Measurements from ENCODE around the gene CA9.
A peak's percentile ranks its signal among the peaks of the same experiment; 100 is the strongest.

Gene CA9

GRCh38 chr9:35710818-35711500 lies 37.2 kb downstream of the CA9 start:
- DNase-seq (ENCODE audit: low read depth, low spot score), result no peak
- no peak overlapping the region for H3K4me3 ChIP-seq (ENCODE audit: low read length)

GRCh38 chr9:35711501-35712428 lies 38.0 kb downstream of the CA9 start:
- no peak for DNase-seq (ENCODE audit: low read depth, low spot score)
- H3K4me3 ChIP-seq (ENCODE audit: low read length), result no peak overlapping the region

GRCh38 chr9:35712762-35713400 lies 39.2 kb downstream of the CA9 start:
- no peak for DNase-seq (ENCODE audit: low read depth, low spot score)
- H3K4me3 ChIP-seq (ENCODE audit: low read length), result no peak overlapping the region

GRCh38 chr9:35713578-35713977 lies 39.9 kb downstream of the CA9 start:
- no peak for DNase-seq (ENCODE audit: low read depth, low spot score)
- no peak overlapping the region for H3K4me3 ChIP-seq (ENCODE audit: low read length)

- no peak overlapping the region for H3K4me3 ChIP-seq (ENCODE audit: low read length)
- no peak for DNase-seq (ENCODE audit: low read depth, low spot score)
Measured at GRCh38 chr9:35714123-35714522, 40.4 kb downstream of the CA9 start.

- no peak for DNase-seq (ENCODE audit: low read depth, low spot score)
- H3K4me3 ChIP-seq (ENCODE audit: low read length), result no peak overlapping the region
Measured at GRCh38 chr9:35714579-35715252, 41.0 kb downstream of the CA9 start.

- no peak for DNase-seq (ENCODE audit: low read depth, low spot score)
- no peak overlapping the region for H3K4me3 ChIP-seq (ENCODE audit: low read length)
Measured at GRCh38 chr9:35716230-35716629, 42.5 kb downstream of the CA9 start.

GRCh38 chr9:35717132-35717870 lies 43.6 kb downstream of the CA9 start:
- DNase-seq (ENCODE audit: low read depth, low spot score), result no peak
- H3K4me3 ChIP-seq (ENCODE audit: low read length), result no peak overlapping the region

- DNase-seq (ENCODE audit: low read depth, low spot score), result no peak
Measured at GRCh38 chr9:35718721-35719511, 45.2 kb downstream of the CA9 start.

GRCh38 chr9:35719546-35719945 lies 45.8 kb downstream of the CA9 start:
- no peak overlapping the region for H3K4me3 ChIP-seq (ENCODE audit: low read length)
- no peak for DNase-seq (ENCODE audit: low read depth, low spot score)

More at GRCh38 chr9:35718721-35719511, 45.2 kb downstream of the CA9 start:
- H3K4me3 ChIP-seq (ENCODE audit: low read length), result no peak overlapping the region

- no peak for DNase-seq (ENCODE audit: low read depth, low spot score)
- H3K4me3 ChIP-seq (ENCODE audit: low read length), result no peak overlapping the region
Measured at GRCh38 chr9:35723426-35723825, 49.7 kb downstream of the CA9 start.

GRCh38 chr9:35723908-35724307 lies 50.2 kb downstream of the CA9 start:
- no peak for DNase-seq (ENCODE audit: low read depth, low spot score)
- H3K4me3 ChIP-seq (ENCODE audit: low read length), result no peak overlapping the region

GRCh38 chr9:35725362-35725761 lies 51.6 kb downstream of the CA9 start:
- no peak overlapping the region for H3K4me3 ChIP-seq (ENCODE audit: low read length)
- no peak for DNase-seq (ENCODE audit: low read depth, low spot score)

GRCh38 chr9:35726931-35727330 lies 53.2 kb downstream of the CA9 start:
- no peak overlapping the region for H3K4me3 ChIP-seq (ENCODE audit: low read length)
- DNase-seq (ENCODE audit: low read depth, low spot score), result peak; percentile 64

GRCh38 chr9:35727676-35728040 lies 53.9 kb downstream of the CA9 start:
- DNase-seq (ENCODE audit: low read depth, low spot score), result no peak
- H3K4me3 ChIP-seq (ENCODE audit: low read length), result no peak overlapping the region

GRCh38 chr9:35728041-35728971 lies 54.6 kb downstream of the CA9 start:
- peak; percentile 60 for DNase-seq (ENCODE audit: low read depth, low spot score)
- no peak overlapping the region for H3K4me3 ChIP-seq (ENCODE audit: low read length)

GRCh38 chr9:35729101-35729500 lies 55.4 kb downstream of the CA9 start:
- DNase-seq (ENCODE audit: low read depth, low spot score), result no peak
- no peak overlapping the region for H3K4me3 ChIP-seq (ENCODE audit: low read length)

All from Jurkat, Clone E6-1 (cell line).